ENCODE data around the gene VPS72.

VPS72 gene

GRCh38 chr1:151144474-151145303, 45.3 kb downstream of the VPS72 start:
- Histone ChIP-seq H3K36me3 (ENCODE audit: insufficient read depth, low read length) (no peaks in the 10 kb centered on the region), H3K27ac (ENCODE audit: low read depth, low read length) (no peak overlapping the region), H3K4me1 (ENCODE audit: control insufficient read depth, insufficient read depth, low read length, unreplicated experiment) (peaks cover 8% of the 10 kb centered on the region), H2AFZ (ENCODE audit: low read length, unreplicated experiment) (no peak overlapping the region), H3K4me3 (ENCODE audit: low read depth, low read length) (no peak overlapping the region), H3K79me2 (ENCODE audit: control insufficient read depth, insufficient read depth, low read length, unreplicated experiment) (no peaks in the 10 kb centered on the region), H3K27me3 (ENCODE audit: insufficient read depth, low read length) (peaks cover 14% of the 10 kb centered on the region)

- Histone ChIP-seq H3K27ac (ENCODE audit: low read depth, low read length) (no peak overlapping the region), H3K79me2 (ENCODE audit: control insufficient read depth, insufficient read depth, low read length, unreplicated experiment) (no peaks in the 10 kb centered on the region), H2AFZ (ENCODE audit: low read length, unreplicated experiment) (no peak overlapping the region), H3K4me1 (ENCODE audit: control insufficient read depth, insufficient read depth, low read length, unreplicated experiment) (peaks cover 8% of the 10 kb centered on the region), H3K4me3 (ENCODE audit: low read depth, low read length) (no peak overlapping the region), H3K27me3 (ENCODE audit: insufficient read depth, low read length) (peaks cover 14% of the 10 kb centered on the region), H3K36me3 (ENCODE audit: insufficient read depth, low read length) (no peaks in the 10 kb centered on the region)
Measured at GRCh38 chr1:151143986-151144385, 46.0 kb downstream of the VPS72 start.

- Histone ChIP-seq H3K4me1 (ENCODE audit: control insufficient read depth, insufficient read depth, low read length, unreplicated experiment) (peaks cover 8% of the 10 kb centered on the region), H3K4me3 (ENCODE audit: low read depth, low read length) (no peak overlapping the region), H3K79me2 (ENCODE audit: control insufficient read depth, insufficient read depth, low read length, unreplicated experiment) (no peaks in the 10 kb centered on the region), H3K27me3 (ENCODE audit: insufficient read depth, low read length) (peaks cover 14% of the 10 kb centered on the region), H3K36me3 (ENCODE audit: insufficient read depth, low read length) (no peaks in the 10 kb centered on the region), H3K27ac (ENCODE audit: low read depth, low read length) (no peak overlapping the region), H2AFZ (ENCODE audit: low read length, unreplicated experiment) (no peak overlapping the region)
Measured at GRCh38 chr1:151143057-151143435, 47.0 kb downstream of the VPS72 start.

- H3K4me1 ChIP-seq (ENCODE audit: control insufficient read depth, insufficient read depth, low read length, unreplicated experiment), result peaks cover 8% of the 10 kb centered on the region
- no peaks in the 10 kb centered on the region for H3K36me3 ChIP-seq (ENCODE audit: insufficient read depth, low read length)
- no peak overlapping the region for H2AFZ ChIP-seq (ENCODE audit: low read length, unreplicated experiment)
- H3K27ac ChIP-seq (ENCODE audit: low read depth, low read length), result no peak overlapping the region
- no peak overlapping the region for H3K4me3 ChIP-seq (ENCODE audit: low read depth, low read length)
- H3K27me3 ChIP-seq (ENCODE audit: insufficient read depth, low read length), result peaks cover 14% of the 10 kb centered on the region
- no peaks in the 10 kb centered on the region for H3K79me2 ChIP-seq (ENCODE audit: control insufficient read depth, insufficient read depth, low read length, unreplicated experiment)
Measured at GRCh38 chr1:151142411-151143056, 47.5 kb downstream of the VPS72 start.

- Histone ChIP-seq H3K4me1 (ENCODE audit: control insufficient read depth, insufficient read depth, low read length, unreplicated experiment) (no peaks in the 10 kb centered on the region), H3K79me2 (ENCODE audit: control insufficient read depth, insufficient read depth, low read length, unreplicated experiment) (no peaks in the 10 kb centered on the region), H3K27me3 (ENCODE audit: insufficient read depth, low read length) (0 out of 2 replicates have a peak, but pooled peaks cover under 1% of the 10 kb centered on the region), H2AFZ (ENCODE audit: low read length, unreplicated experiment) (no peak overlapping the region), H3K4me3 (ENCODE audit: low read depth, low read length) (no peak overlapping the region), H3K27ac (ENCODE audit: low read depth, low read length) (no peak overlapping the region), H3K36me3 (ENCODE audit: insufficient read depth, low read length) (no peaks in the 10 kb centered on the region)
Measured at GRCh38 chr1:151137789-151138188, 52.2 kb downstream of the VPS72 start.

- Histone ChIP-seq H2AFZ (ENCODE audit: low read length, unreplicated experiment) (no peak overlapping the region), H3K27ac (ENCODE audit: low read depth, low read length) (no peak overlapping the region), H3K4me1 (ENCODE audit: control insufficient read depth, insufficient read depth, low read length, unreplicated experiment) (peaks cover 6% of the 10 kb centered on the region), H3K4me3 (ENCODE audit: low read depth, low read length) (no peak overlapping the region), H3K36me3 (ENCODE audit: insufficient read depth, low read length) (no peaks in the 10 kb centered on the region), H3K27me3 (ENCODE audit: insufficient read depth, low read length) (peaks cover 21% of the 10 kb centered on the region), H3K79me2 (ENCODE audit: control insufficient read depth, insufficient read depth, low read length, unreplicated experiment) (no peaks in the 10 kb centered on the region)
Measured at GRCh38 chr1:151135433-151136385, 54.3 kb downstream of the VPS72 start.

- peaks cover 6% of the 10 kb centered on the region for H3K4me1 ChIP-seq (ENCODE audit: control insufficient read depth, insufficient read depth, low read length, unreplicated experiment)
- H2AFZ ChIP-seq (ENCODE audit: low read length, unreplicated experiment), result no peak overlapping the region
- no peak overlapping the region for H3K4me3 ChIP-seq (ENCODE audit: low read depth, low read length)
- H3K27me3 ChIP-seq (ENCODE audit: insufficient read depth, low read length), result peaks cover 25% of the 10 kb centered on the region
- H3K27ac ChIP-seq (ENCODE audit: low read depth, low read length), result no peak overlapping the region
- H3K79me2 ChIP-seq (ENCODE audit: control insufficient read depth, insufficient read depth, low read length, unreplicated experiment), result no peaks in the 10 kb centered on the region
- H3K36me3 ChIP-seq (ENCODE audit: insufficient read depth, low read length), result no peaks in the 10 kb centered on the region
Measured at GRCh38 chr1:151134991-151135390, 55.0 kb downstream of the VPS72 start.

GRCh38 chr1:151134396-151134795, 55.6 kb downstream of the VPS72 start:
- Histone ChIP-seq H3K4me3 (ENCODE audit: low read depth, low read length) (no peak overlapping the region), H3K4me1 (ENCODE audit: control insufficient read depth, insufficient read depth, low read length, unreplicated experiment) (peaks cover 6% of the 10 kb centered on the region), H3K27me3 (ENCODE audit: insufficient read depth, low read length) (peaks cover 25% of the 10 kb centered on the region), H3K27ac (ENCODE audit: low read depth, low read length) (no peak overlapping the region), H3K36me3 (ENCODE audit: insufficient read depth, low read length) (no peaks in the 10 kb centered on the region), H2AFZ (ENCODE audit: low read length, unreplicated experiment) (no peak overlapping the region), H3K79me2 (ENCODE audit: control insufficient read depth, insufficient read depth, low read length, unreplicated experiment) (no peaks in the 10 kb centered on the region)

- Histone ChIP-seq H3K36me3 (ENCODE audit: insufficient read depth, low read length) (no peaks in the 10 kb centered on the region), H3K4me3 (ENCODE audit: low read depth, low read length) (no peak overlapping the region), H3K79me2 (ENCODE audit: control insufficient read depth, insufficient read depth, low read length, unreplicated experiment) (no peaks in the 10 kb centered on the region), H3K27ac (ENCODE audit: low read depth, low read length) (no peak overlapping the region), H2AFZ (ENCODE audit: low read length, unreplicated experiment) (no peak overlapping the region), H3K4me1 (ENCODE audit: control insufficient read depth, insufficient read depth, low read length, unreplicated experiment) (peaks cover 6% of the 10 kb centered on the region), H3K27me3 (ENCODE audit: insufficient read depth, low read length) (peaks cover 25% of the 10 kb centered on the region)
Measured at GRCh38 chr1:151133018-151133806, 56.8 kb downstream of the VPS72 start.

Measured in ACC112 (cell line).